Dendritic cell treated with granulocyte-macrophage colony-stimulating factor and Interleukin-4, amounts not matched to agents 40 ng/mL and 50 ng/mL, for 4 days (primary cell): ENCODE measurements around the gene FRMPD4.

ENCODE experiments used
- H3K27ac Mint-ChIP-seq: one replicate; pipeline ENCODE4 v1.8.0; 2022; ENCODE audit warnings: mild to moderate bottlenecking, mixed read lengths
- H3K27me3 Mint-ChIP-seq: one replicate; pipeline ENCODE4 v1.8.0; 2022; ENCODE audit warnings: mild to moderate bottlenecking, mixed read lengths
- H3K36me3 Mint-ChIP-seq: one replicate; pipeline ENCODE4 v1.8.0; 2022; ENCODE audit warnings: low read depth, mixed read lengths
- H3K4me1 Mint-ChIP-seq: one replicate; pipeline ENCODE4 v1.8.0; 2022; ENCODE audit warnings: low read depth, mixed read lengths
- H3K4me3 Mint-ChIP-seq: one replicate; pipeline ENCODE4 v1.8.0; 2022; ENCODE audit warnings: mild to moderate bottlenecking, moderate library complexity, mixed read lengths
- H3K9me3 Mint-ChIP-seq: one replicate; pipeline ENCODE4 v1.8.0; 2022; ENCODE audit warnings: mixed read lengths
- intact Hi-C: fragments of 100-400 bp; cut with micrococcal nuclease; formaldehyde crosslinking; loops from one replicate; pipeline ENCODE4 v1.15.0; 2022

FRMPD4 gene

DNA sequence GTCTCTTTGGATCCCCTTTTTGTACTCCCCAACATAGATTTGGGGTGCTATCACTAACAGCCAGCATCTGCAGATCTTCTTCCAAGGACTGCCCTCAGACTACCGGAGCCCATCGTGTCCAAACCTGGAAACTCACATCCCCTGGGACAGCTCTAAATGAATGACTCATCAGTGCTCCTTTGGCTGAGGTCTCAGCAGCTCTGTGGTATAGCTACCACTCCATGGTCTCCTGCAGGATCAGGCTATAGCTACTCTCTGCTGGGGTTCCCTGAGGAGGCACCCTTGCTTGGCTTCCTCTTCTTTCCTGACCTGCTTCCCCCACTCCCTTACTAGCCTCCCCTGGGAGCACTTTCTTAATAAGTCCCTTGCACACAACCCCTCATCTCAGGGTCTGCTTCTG lies 555.5 kb downstream of the FRMPD4 start:
- intact Hi-C loops = no loop called here
- Mint-ChIP-seq H3K4me1 (no peaks in the 10 kb centered on the region), H3K27ac (no peak overlapping the region), H3K36me3 (no peaks in the 10 kb centered on the region), H3K27me3 (peaks cover 6% of the 10 kb centered on the region), H3K9me3 (no peaks in the 10 kb centered on the region), H3K4me3 (no peak overlapping the region)

DNA sequence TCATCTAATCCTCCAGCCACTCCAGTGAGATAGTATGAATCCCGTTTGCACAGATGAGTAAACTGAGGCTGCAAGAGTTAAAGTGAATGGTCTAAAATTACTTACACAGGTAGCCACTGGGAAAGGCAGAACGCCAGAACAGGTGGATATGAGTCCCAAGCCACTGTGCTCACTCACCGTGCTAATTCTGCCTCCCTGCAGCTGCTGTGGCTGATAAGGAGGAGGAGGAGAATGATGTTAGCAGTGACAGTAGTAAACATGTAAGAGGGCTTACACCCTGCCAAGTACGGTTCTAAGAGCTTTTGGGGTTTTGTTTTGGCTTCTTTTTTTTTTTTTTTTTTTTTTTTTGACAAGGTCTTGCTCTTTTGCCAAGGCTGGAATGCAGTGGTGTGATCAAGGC lies 562.5 kb downstream of the FRMPD4 start:
- Mint-ChIP-seq H3K4me1 (no peaks in the 10 kb centered on the region), H3K36me3 (no peaks in the 10 kb centered on the region), H3K27ac (no peak overlapping the region), H3K9me3 (no peaks in the 10 kb centered on the region), H3K4me3 (no peak overlapping the region), H3K27me3 (peaks cover 4% of the 10 kb centered on the region)
- intact Hi-C loops = loop anchor here (10.0 kb wide), 1 partner anchor 194 kb away; no protein-coding TSS in a partner anchor

DNA sequence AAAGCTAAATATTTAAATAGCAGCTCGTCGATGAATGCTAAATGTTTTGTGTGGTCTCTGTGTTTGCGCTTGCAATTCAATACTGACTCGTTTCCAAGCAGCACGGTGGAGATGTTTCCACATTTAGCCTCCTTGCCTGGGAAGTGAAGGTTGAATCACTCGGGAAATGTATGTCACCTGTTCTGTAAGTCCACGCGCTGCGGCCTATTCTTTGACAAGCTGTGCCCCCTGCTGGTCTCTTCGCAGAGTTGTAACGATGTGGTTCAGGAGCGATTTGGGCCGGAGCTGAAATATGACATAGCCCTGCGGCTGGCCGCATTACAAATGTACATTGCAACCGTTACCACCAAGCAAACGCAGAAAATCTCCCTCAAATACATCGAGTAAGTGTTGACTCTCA lies 563.4 kb downstream of the FRMPD4 start:
- Mint-ChIP-seq H3K27ac (no peak overlapping the region), H3K4me1 (no peaks in the 10 kb centered on the region), H3K9me3 (no peaks in the 10 kb centered on the region), H3K4me3 (no peak overlapping the region), H3K36me3 (no peaks in the 10 kb centered on the region), H3K27me3 (peaks cover 3% of the 10 kb centered on the region)
- intact Hi-C loops = loop anchor here (10.0 kb wide), 1 partner anchor 193 kb away; no protein-coding TSS in a partner anchor

DNA sequence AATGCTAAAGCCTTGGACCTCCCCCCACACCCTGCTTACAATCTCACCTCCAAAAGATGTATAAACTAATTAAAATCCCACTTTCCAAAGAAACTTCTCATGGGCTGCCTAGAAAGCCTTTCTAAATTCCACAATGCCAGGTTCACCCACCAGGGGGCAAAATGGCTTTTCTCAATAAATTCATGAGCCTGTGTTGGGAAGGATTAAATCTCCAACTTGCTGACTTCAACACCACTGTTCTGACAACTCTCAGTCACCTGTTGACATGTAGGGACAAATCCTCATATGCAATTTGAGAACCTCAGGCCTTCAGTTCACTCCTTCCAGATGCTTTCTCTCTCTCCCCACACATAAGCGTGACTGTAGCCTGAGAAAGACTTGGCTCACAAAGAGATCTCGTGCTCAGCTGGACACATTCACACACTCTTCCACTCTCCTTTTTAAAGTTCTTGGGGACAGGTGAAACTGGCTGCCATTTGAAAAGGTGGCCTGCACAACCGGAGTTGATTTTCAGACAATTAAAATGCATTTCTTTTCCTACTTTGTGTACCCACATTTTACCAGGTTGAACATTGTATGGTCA lies 564.3 kb downstream of the FRMPD4 start:
- H3K36me3 Mint-ChIP-seq = no peaks in the 10 kb centered on the region
- H3K27ac Mint-ChIP-seq = no peak overlapping the region
- H3K4me3 Mint-ChIP-seq = no peak overlapping the region
- intact Hi-C loops = loop anchor here (10.0 kb wide), 1 partner anchor 192 kb away; no protein-coding TSS in a partner anchor
- H3K4me1 Mint-ChIP-seq = no peaks in the 10 kb centered on the region
- H3K27me3 Mint-ChIP-seq = peaks cover 2% of the 10 kb centered on the region
- H3K9me3 Mint-ChIP-seq = no peaks in the 10 kb centered on the region

DNA sequence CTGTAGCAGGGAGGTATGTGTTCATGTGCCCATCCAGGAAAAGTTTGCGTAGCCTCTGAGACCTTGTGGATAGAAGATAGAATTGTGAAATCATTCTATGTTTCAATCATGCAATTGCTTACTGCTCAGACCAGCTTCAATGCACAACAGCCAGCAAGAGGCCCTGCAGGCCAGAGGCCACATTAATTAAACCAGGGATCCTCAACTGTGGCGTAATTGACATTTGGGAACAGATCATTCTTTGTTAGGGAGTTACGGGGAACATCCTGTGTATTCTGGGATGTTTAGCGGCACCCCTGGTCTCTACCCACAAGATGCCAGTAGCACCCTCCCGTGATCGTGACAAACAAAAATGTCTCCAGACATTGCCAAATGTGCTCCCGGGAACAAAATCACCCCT lies 566.4 kb downstream of the FRMPD4 start:
- no peak overlapping the region for H3K27ac Mint-ChIP-seq
- no peaks in the 10 kb centered on the region for H3K36me3 Mint-ChIP-seq
- intact Hi-C loops = loop anchor here (10.0 kb wide), 1 partner anchor 190 kb away; no protein-coding TSS in a partner anchor
- H3K4me1 Mint-ChIP-seq = no peaks in the 10 kb centered on the region
- peaks cover 2% of the 10 kb centered on the region for H3K27me3 Mint-ChIP-seq
- no peaks in the 10 kb centered on the region for H3K9me3 Mint-ChIP-seq
- H3K4me3 Mint-ChIP-seq = no peak overlapping the region

DNA sequence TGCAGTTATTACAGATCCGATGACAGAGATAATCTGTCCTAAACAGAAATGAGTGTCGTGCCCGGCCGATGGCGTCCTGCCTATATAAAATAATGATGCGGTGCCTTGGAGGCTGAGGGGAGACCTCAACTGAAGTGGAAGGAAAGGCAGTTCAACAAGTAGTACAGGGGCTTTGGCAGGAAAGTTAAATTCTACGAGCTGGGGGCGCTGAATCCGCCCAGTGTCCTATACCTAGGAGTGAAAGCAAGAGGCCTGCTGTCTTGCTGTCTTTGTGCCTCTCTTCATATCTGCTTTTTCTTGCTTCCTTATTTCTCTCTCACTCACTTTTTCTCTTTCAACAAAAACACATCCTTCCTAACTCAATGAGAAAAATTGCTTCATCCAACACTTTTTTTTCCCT lies 570.8 kb downstream of the FRMPD4 start:
- H3K27me3 Mint-ChIP-seq = no peaks in the 10 kb centered on the region
- no peak overlapping the region for H3K27ac Mint-ChIP-seq
- H3K36me3 Mint-ChIP-seq = no peaks in the 10 kb centered on the region
- no peak overlapping the region for H3K4me3 Mint-ChIP-seq
- H3K9me3 Mint-ChIP-seq = no peaks in the 10 kb centered on the region
- intact Hi-C loops = loop anchor here (10.0 kb wide), 1 partner anchor 186 kb away; no protein-coding TSS in a partner anchor
- H3K4me1 Mint-ChIP-seq = no peaks in the 10 kb centered on the region

DNA sequence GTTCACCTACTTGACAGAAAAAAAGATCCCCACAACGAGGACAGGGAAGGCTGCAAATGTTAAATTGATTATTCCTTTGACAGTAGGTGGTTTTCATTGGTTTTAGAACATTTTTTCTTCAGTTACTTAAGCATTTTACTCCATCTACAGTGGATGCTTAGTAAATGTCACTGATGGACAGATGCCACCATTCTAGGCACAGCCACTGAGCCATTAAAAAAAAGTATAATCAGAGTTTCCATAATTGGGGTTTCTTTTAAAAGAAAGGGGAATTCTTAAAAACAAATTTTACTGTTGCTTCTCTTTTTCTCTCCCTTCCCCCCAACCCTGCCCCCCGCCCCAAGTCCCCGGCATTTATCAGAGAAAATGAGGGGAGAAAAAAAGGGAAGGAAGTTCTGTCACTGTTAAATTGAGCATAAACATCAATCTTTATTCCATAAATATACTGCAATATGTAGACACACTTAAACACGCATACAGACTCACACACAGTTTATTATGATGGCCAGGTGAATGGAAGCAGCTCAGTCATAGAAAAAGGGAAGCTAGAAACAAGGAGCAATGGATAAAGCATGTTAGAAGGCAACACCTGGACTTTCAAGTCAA lies 573.3 kb downstream of the FRMPD4 start:
- no peaks in the 10 kb centered on the region for H3K4me1 Mint-ChIP-seq
- H3K36me3 Mint-ChIP-seq = no peaks in the 10 kb centered on the region
- H3K9me3 Mint-ChIP-seq = no peaks in the 10 kb centered on the region
- intact Hi-C loops = no loop called here
- no peak overlapping the region for H3K4me3 Mint-ChIP-seq
- no peaks in the 10 kb centered on the region for H3K27me3 Mint-ChIP-seq
- H3K27ac Mint-ChIP-seq = no peak overlapping the region

DNA sequence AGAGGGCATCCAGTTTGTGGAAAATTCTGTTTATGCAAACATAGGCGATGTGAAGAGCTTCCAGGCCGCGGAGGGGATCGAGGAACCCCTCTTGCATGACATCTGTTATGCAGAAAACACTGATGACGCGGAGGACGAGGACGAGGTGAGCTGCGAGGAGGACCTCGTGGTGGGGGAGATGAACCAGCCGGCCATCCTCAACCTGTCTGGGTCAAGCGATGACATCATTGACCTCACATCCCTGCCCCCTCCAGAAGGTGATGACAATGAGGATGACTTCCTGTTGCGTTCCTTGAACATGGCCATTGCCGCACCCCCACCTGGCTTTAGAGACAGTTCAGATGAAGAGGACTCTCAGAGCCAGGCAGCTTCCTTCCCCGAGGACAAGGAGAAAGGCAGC lies 578.3 kb downstream of the FRMPD4 start:
- Mint-ChIP-seq H3K36me3 (no peaks in the 10 kb centered on the region), H3K27ac (no peak overlapping the region), H3K4me1 (no peaks in the 10 kb centered on the region), H3K4me3 (no peak overlapping the region), H3K9me3 (no peaks in the 10 kb centered on the region), H3K27me3 (peaks cover 2% of the 10 kb centered on the region)
- intact Hi-C loops = no loop called here

DNA sequence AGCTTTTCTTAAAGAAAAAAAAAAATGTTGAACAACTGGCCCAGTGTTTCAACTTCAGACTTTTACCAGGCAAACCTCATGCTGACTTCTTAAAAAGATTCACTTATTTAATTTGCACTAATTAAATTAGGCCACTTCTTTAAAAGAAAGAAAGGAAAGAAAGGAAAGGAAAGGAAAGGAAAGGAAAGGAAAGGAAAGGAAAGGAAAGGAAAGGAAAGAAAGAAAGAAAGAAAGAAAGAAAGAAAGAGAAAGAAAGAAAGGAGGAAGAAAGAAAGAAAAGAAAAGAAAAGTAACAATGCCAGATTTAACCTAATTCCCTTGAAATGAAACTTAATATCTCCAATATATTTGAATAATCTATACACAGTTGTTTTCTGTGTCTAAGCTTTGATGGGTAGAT lies 581.6 kb downstream of the FRMPD4 start:
- H3K27ac Mint-ChIP-seq = no peak overlapping the region
- no peaks in the 10 kb centered on the region for H3K9me3 Mint-ChIP-seq
- no peaks in the 10 kb centered on the region for H3K4me1 Mint-ChIP-seq
- intact Hi-C loops = no loop called here
- H3K4me3 Mint-ChIP-seq = no peak overlapping the region
- H3K27me3 Mint-ChIP-seq = peaks cover 2% of the 10 kb centered on the region
- no peaks in the 10 kb centered on the region for H3K36me3 Mint-ChIP-seq

DNA sequence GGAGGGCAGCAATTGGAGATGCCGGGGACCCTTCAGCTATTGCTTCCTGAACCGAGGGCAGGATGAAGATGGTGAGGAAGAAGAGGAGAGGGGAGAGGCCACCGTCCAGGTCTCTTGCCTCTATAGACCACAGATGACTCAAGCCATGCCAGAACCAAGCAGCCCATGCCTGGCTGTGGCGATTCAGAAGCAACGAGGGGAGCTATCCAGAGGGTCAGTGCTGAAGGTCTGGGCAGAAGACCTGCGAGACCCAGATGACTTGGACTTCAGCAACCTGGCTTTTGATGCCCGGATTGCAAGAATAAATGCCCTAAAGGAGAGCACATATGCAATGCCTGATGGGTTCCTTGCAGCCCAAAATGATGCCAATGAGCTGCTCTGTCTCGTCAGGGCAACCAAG lies 582.8 kb downstream of the FRMPD4 start:
- no peak overlapping the region for H3K27ac Mint-ChIP-seq
- H3K36me3 Mint-ChIP-seq = no peaks in the 10 kb centered on the region
- no peak overlapping the region for H3K4me3 Mint-ChIP-seq
- no peaks in the 10 kb centered on the region for H3K9me3 Mint-ChIP-seq
- intact Hi-C loops = no loop called here
- H3K27me3 Mint-ChIP-seq = peaks cover 2% of the 10 kb centered on the region
- no peaks in the 10 kb centered on the region for H3K4me1 Mint-ChIP-seq

DNA sequence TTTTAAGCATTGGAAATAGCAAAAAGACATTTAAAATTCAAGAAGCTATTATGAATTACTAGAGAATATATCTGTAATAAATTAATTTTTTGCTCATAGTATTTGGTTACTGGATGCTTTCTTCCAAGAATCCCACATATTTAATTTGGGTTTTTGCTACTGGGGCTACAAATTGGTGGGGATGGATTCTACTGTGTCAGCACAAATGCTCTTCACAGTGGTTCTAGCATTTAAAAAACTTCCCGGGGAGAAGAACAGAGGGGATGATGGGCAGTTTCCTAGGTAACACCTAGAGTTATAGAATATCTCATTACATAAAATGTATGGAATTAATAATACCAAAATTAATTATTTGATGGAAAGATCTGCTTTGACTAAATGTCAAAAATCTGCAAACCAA lies 584.0 kb downstream of the FRMPD4 start:
- H3K27me3 Mint-ChIP-seq = peaks cover 2% of the 10 kb centered on the region
- H3K9me3 Mint-ChIP-seq = no peaks in the 10 kb centered on the region
- H3K4me1 Mint-ChIP-seq = no peaks in the 10 kb centered on the region
- intact Hi-C loops = no loop called here
- H3K27ac Mint-ChIP-seq = no peak overlapping the region
- no peak overlapping the region for H3K4me3 Mint-ChIP-seq
- no peaks in the 10 kb centered on the region for H3K36me3 Mint-ChIP-seq

DNA sequence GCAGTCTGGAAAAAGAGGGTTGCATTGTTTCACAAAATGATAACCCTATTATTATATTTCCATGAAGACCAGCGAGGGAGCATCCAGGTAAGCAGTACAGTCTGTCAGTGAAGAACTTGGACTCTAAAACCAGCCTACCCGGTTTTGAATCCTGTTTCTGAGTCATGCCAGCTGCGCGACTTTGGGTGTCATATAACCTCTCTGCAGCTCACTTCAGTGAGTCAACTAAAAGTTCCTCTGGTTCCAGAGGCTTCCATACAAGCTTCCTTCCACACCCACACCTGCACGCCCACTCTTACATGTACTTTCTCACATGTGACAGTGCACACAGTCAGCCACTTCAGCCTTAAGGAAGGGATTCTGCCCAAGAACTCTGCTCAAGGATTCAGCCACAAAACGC lies 603.1 kb downstream of the FRMPD4 start:
- H3K27me3 Mint-ChIP-seq = no peaks in the 10 kb centered on the region
- no peak overlapping the region for H3K27ac Mint-ChIP-seq
- no peaks in the 10 kb centered on the region for H3K36me3 Mint-ChIP-seq
- H3K9me3 Mint-ChIP-seq = no peaks in the 10 kb centered on the region
- intact Hi-C loops = no loop called here
- H3K4me1 Mint-ChIP-seq = no peaks in the 10 kb centered on the region
- H3K4me3 Mint-ChIP-seq = no peak overlapping the region

DNA sequence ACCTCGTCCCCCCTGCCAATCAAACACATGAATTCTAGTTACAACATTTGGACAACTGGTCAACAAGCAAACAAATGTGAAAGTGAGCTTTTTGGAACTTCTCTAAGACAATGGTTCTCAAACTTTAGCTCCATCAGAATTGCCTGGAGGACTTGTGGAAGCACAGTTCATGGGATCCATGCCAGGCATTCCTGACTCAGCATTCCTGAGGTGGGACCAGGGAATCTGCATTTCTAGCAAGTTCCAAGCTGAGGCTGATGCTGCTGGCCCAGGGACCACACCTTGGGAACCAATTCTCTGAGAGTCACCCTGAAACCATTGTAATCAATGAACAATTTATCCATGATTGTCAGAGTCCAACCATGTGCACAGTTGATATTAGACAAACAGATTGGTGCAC lies 609.2 kb downstream of the FRMPD4 start:
- no peaks in the 10 kb centered on the region for H3K27me3 Mint-ChIP-seq
- intact Hi-C loops = no loop called here
- H3K4me1 Mint-ChIP-seq = no peaks in the 10 kb centered on the region
- H3K36me3 Mint-ChIP-seq = no peaks in the 10 kb centered on the region
- no peaks in the 10 kb centered on the region for H3K9me3 Mint-ChIP-seq
- no peak overlapping the region for H3K4me3 Mint-ChIP-seq
- no peak overlapping the region for H3K27ac Mint-ChIP-seq

DNA sequence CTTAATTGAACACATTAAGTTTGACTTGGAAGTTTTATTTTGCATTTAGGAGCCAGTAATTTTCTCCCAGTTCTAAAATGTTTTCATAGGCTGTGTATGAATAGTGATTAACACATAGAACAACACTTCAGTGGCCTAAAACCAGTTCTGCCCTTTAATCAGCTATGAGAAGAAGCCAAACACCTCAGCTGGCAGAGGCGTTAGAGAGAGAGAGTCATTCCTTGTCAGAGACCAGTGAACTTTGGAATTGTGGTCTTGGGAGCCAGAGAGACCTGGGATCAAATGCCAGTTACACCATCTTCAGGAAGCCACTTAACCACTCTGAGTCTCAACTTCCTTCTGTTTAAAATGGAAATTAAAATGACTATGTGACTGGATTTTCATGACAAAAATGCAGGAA lies 613.6 kb downstream of the FRMPD4 start:
- Mint-ChIP-seq H3K27me3 (peaks cover 2% of the 10 kb centered on the region), H3K4me3 (no peak overlapping the region), H3K27ac (no peak overlapping the region), H3K36me3 (no peaks in the 10 kb centered on the region), H3K4me1 (no peaks in the 10 kb centered on the region), H3K9me3 (no peaks in the 10 kb centered on the region)
- intact Hi-C loops = no loop called here

DNA sequence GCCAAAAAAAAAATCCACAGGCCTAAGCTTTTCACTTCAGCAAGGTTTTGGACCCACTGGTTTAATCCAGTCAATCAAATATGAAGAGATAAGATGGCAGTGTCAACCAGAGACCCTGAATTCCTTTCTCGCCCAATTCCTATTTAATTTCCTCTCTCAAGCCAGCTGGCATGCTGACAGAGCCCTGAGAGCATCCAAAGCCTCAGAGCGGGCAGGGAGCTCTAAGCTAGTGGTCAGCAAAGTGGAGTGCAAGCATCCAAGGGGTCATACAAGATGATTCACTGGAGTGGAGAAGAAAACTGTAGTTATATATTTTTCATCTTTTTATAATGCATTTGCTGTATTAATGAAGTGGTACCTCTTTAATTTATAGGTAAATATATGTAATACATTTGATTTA lies 615.1 kb downstream of the FRMPD4 start:
- Mint-ChIP-seq H3K27me3 (peaks cover 3% of the 10 kb centered on the region), H3K27ac (no peak overlapping the region), H3K9me3 (no peaks in the 10 kb centered on the region), H3K36me3 (no peaks in the 10 kb centered on the region), H3K4me1 (no peaks in the 10 kb centered on the region), H3K4me3 (no peak overlapping the region)
- intact Hi-C loops = no loop called here
